HCT116 (cell line): ENCODE measurements around the gene PIN1. TPM values are rescaled to one million over a fixed set of nuclear protein-coding genes. Genes with fewer than 3 reads are reported as not detected.

Experiments
- ATAC-seq: fragments of 200-7000 bp; cut with Tn5 transposase; 2 replicates; pipeline ENCODE4 v1.9.1; 2020; ENCODE audit warnings: mild to moderate bottlenecking, moderate library complexity
- Bru-seq: library from RNA; stranded (reverse); fragments of 400-500 nt; gene quantifications from one replicate; lab custom pipeline; 2021; lab: Mats Ljungman, UMichigan
- BruChase-seq, 2 experiments: library from RNA; stranded (reverse); fragments of 400-500 nt; gene quantifications; one replicate each; lab custom pipeline; 2021; lab: Mats Ljungman, UMichigan
- BruUV-seq: library from RNA; stranded (reverse); fragments of 400-500 nt; replicated peaks from 2 replicates; lab custom pipeline; 2021; lab: Mats Ljungman, UMichigan
- CTCF ChIA-PET: fragments of 300-600 bp; sonication (Branson Sonifier 250); formaldehyde crosslinking; loops from one replicate; lab custom pipeline; 2021; ENCODE audit warnings: antibody characterized with exemption; lab: Charles Lee
- POLR2A ChIA-PET: fragments of 300-600, 350-600 bp; sonication (Branson Sonifier 250); formaldehyde crosslinking; loops from one replicate; lab custom pipeline; 2021; ENCODE audit warnings: antibody characterized with exemption; lab: Charles Lee
- RAD21 ChIA-PET, 2 experiments: fragments of 300-600 bp; sonication (Branson Sonifier 250); formaldehyde crosslinking; loops; one replicate each; lab custom pipeline; 2023; ENCODE audit warnings: low total read pairs in 2 of 2; ENCODE audit not compliant: uncharacterized antibody in 2 of 2, unreplicated experiment in 2 of 2, low non-redundant PET in 1 of 2; lab: Charles Lee
- DNase-seq: peaks from one replicate; pipeline ENCODE4 v3.0.0-alpha.2; 2010; ENCODE audit warnings: low read depth, low spot score
- H2AFZ ChIP-seq: fragments of 200-600 bp; shearing (Covaris generic), sonication (generic); 2 replicates; pipeline ENCODE4 v1.6.1; 2017; ENCODE audit warnings: low read depth, mixed run types, mixed read lengths, antibody characterized with exemption, low read length; ENCODE audit not compliant: poor library complexity, severe bottlenecking
- H3K27ac ChIP-seq: 2 replicates; pipeline ENCODE4 v1.5.1; 2012; ENCODE audit warnings: low read depth, low read length
- H3K27me3 ChIP-seq: fragments of 200-600 bp; sonication (generic); 2 replicates; pipeline ENCODE4 v1.6.1; 2016; ENCODE audit warnings: mixed run types, low read length, mixed read lengths; ENCODE audit not compliant: insufficient read depth
- H3K36me3 ChIP-seq, 2 experiments: fragments of 200-500 bp in 1 of 2; fragments of 200-600 bp in 1 of 2; sonication (Bioruptor generic) in 1 of 2; sonication (generic) in 1 of 2; 2 replicates each; pipeline versions ENCODE4 v1.5.1 to v1.6.1; 2014 to 2016; ENCODE audit warnings: low read length in 2 of 2, inconsistent platforms in 1 of 2, mixed read lengths in 1 of 2, mixed run types in 1 of 2; ENCODE audit not compliant: insufficient read depth in 2 of 2, control insufficient read depth in 1 of 2
- H3K4me1 ChIP-seq, 2 experiments: fragments of 200-600 bp in 1 of 2; sonication (generic) in 1 of 2; 2 replicates each; pipeline versions ENCODE4 v1.5.1 to v1.6.1; 2012 to 2017; ENCODE audit warnings: low read length in 2 of 2, inconsistent platforms in 1 of 2, mild to moderate bottlenecking in 1 of 2, mixed read lengths in 1 of 2, mixed run types in 1 of 2, moderate library complexity in 1 of 2; ENCODE audit not compliant: insufficient read depth in 2 of 2, control insufficient read depth in 1 of 2
- H3K4me2 ChIP-seq: fragments of 200-600 bp; sonication (generic); 2 replicates; pipeline ENCODE4 v1.6.1; 2017; ENCODE audit warnings: mixed run types, low read length, mixed read lengths
- H3K4me3 ChIP-seq, 2 experiments: fragments of 200-600 bp in 1 of 2; sonication (generic) in 1 of 2; replicated peaks in 1 of 2; 2 replicates each; pipeline ENCODE4 v1.5.1; 2011 to 2016; ENCODE audit warnings: low read length in 2 of 2, control low read depth in 1 of 2, low read depth in 1 of 2, mild to moderate bottlenecking in 1 of 2, mixed read lengths in 1 of 2, mixed run types in 1 of 2
- H3K79me2 ChIP-seq: fragments of 200-600 bp; sonication (generic); 2 replicates; pipeline ENCODE4 v1.6.1; 2017; ENCODE audit warnings: mild to moderate bottlenecking, mixed run types, low read length, moderate library complexity, mixed read lengths; ENCODE audit not compliant: insufficient read depth
- H3K9ac ChIP-seq: fragments of 200-600 bp; sonication (generic); 2 replicates; pipeline ENCODE4 v1.6.1; 2016; ENCODE audit warnings: low read length, mixed read lengths
- H3K9me2 ChIP-seq: fragments of 200-600 bp; sonication (generic), shearing (Covaris generic); 2 replicates; pipeline ENCODE4 v1.6.1; 2017; ENCODE audit warnings: mixed run types, mild to moderate bottlenecking, moderate library complexity; ENCODE audit not compliant: insufficient read depth
- H3K9me3 ChIP-seq, 2 experiments: fragments of 200-500 bp in 1 of 2; fragments of 200-600 bp in 1 of 2; sonication (Bioruptor generic) in 1 of 2; sonication (generic) in 1 of 2; 2 replicates each; pipeline ENCODE4 v1.6.1; 2014 to 2017; ENCODE audit warnings: low read length in 2 of 2, mixed read lengths in 2 of 2, inconsistent platforms in 1 of 2, low read depth in 1 of 2, mild to moderate bottlenecking in 1 of 2, mixed run types in 1 of 2, moderate library complexity in 1 of 2; ENCODE audit not compliant: control insufficient read depth in 1 of 2, insufficient read depth in 1 of 2
- H4K20me1 ChIP-seq: fragments of 200-600 bp; sonication (generic), shearing (Covaris generic); 2 replicates; pipeline ENCODE4 v1.6.1; 2017; ENCODE audit warnings: mixed run types, mild to moderate bottlenecking, moderate library complexity; ENCODE audit not compliant: insufficient read depth
- CBX3 ChIP-seq: IDR thresholded peaks from 2 replicates; pipeline ENCODE4 v1.6.1; 2012; ENCODE audit warnings: low read depth
- CTCF ChIP-seq, 3 experiments: fragments of 200-600 bp in 1 of 3; sonication (generic) in 1 of 3; IDR thresholded peaks in 2 of 3; conservative IDR thresholded peaks in 1 of 3; 2 replicates each; pipeline ENCODE4 v1.5.1; 2012 to 2017; ENCODE audit warnings: low read depth in 2 of 3, low read length in 2 of 3, antibody characterized with exemption in 1 of 3, borderline replicate concordance in 1 of 3, control low read depth in 1 of 3, mild to moderate bottlenecking in 1 of 3, mixed read lengths in 1 of 3, mixed run types in 1 of 3, moderate library complexity in 1 of 3; ENCODE audit not compliant: insufficient read depth in 1 of 3
- EGR1 ChIP-seq: IDR thresholded peaks from 2 replicates; pipeline ENCODE4 v1.6.1; 2012; ENCODE audit warnings: low read depth
- POLR2AphosphoS5 ChIP-seq: IDR thresholded peaks from 2 replicates; pipeline ENCODE4 v1.6.1; 2011; ENCODE audit warnings: mild to moderate bottlenecking, low read depth, low read length, moderate library complexity
- SIN3A ChIP-seq: IDR thresholded peaks from 2 replicates; pipeline ENCODE4 v1.6.1; 2012; ENCODE audit warnings: low read depth
- SP1 ChIP-seq: IDR thresholded peaks from 2 replicates; pipeline ENCODE4 v1.6.1; 2012; ENCODE audit warnings: low read depth
- YY1 ChIP-seq: IDR thresholded peaks from 2 replicates; pipeline ENCODE4 v1.6.1; 2011; ENCODE audit warnings: low read length, low read depth, moderate library complexity, mild to moderate bottlenecking; ENCODE audit not compliant: insufficient replicate concordance; ENCODE audit errors: extremely low read depth
- ZBTB33 ChIP-seq: IDR thresholded peaks from 2 replicates; pipeline ENCODE4 v1.6.1; 2011; ENCODE audit warnings: mild to moderate bottlenecking, low read length, moderate library complexity; ENCODE audit not compliant: insufficient replicate concordance; ENCODE audit errors: extremely low read depth
- ZFX ChIP-seq: fragments of 450-650 bp; IDR thresholded peaks from 2 replicates; pipeline ENCODE4 v1.6.1; 2017
- intact Hi-C: fragments of 100-400 bp; cut with micrococcal nuclease; formaldehyde crosslinking; loops from 2 replicates; pipeline ENCODE4 v1.10.0; 2022
- long read RNA-seq: library from polyadenylated mRNA; unstranded; transcript quantifications from one replicate; pipeline ENCODE4 v2.0.0, GENCODE V29; 2021; ENCODE audit not compliant: unreplicated experiment
- polyA plus RNA-seq: library from polyadenylated mRNA; unstranded; fragments of >200 nt; gene quantifications from 2 replicates; pipeline ENCODE4 v1.2.1, GENCODE V29; 2012; ENCODE audit warnings: missing spikeins
- total RNA-seq: library from RNA; stranded (reverse); gene quantifications from one replicate; pipeline ENCODE4 v1.2.1, GENCODE V29; 2021; ENCODE audit not compliant: unreplicated experiment

PIN1 gene
- 78.9 TPM for total RNA-seq
- 64.8 and 83.1 TPM in 2 replicates for polyA plus RNA-seq
- percentile 58 among the genes with signal in this experiment for Bru-seq, nascent RNA
- BruChase-seq, experiment 1, labeled RNA remaining after a 6-hour chase, result percentile 64 among the genes with signal in this experiment
- BruChase-seq, experiment 2, labeled RNA remaining after a 2-hour chase, result percentile 66 among the genes with signal in this experiment
- long read RNA-seq, full-length matches to known transcripts, result 107 of 147 reads
- long read RNA-seq, partial matches to known transcripts, result 1 of 147 reads
- long read RNA-seq, other reads (novel, unspliced or antisense), result 39 of 147 reads

GRCh38 chr19:9834726-9835506, at the start of gene PIN1:
TSS of gene PIN1 (plus strand) at chr19:9835318. CDS start at chr19:9835345, 27 bp downstream.
- H3K9ac ChIP-seq, result peak within 1 kb of the TSS; percentile 76
- ATAC-seq (peak; percentile 97), DNase-seq (peak; percentile 95)
- BruUV-seq, result no TSS peak
- no peak within 1 kb of the TSS for H2AFZ ChIP-seq
- H3K4me2 ChIP-seq, result peak within 1 kb of the TSS; percentile 97
- peaks cover 37% of the 10 kb centered on the region for H3K79me2 ChIP-seq
- peaks cover 11 to 12% of the 10 kb centered on the region in 2 experiments; a peak in 3 of 4 replicates for H3K36me3 ChIP-seq
- POLR2A ChIA-PET, result no interaction called here
- peak within 1 kb of the TSS; percentile 56; the same call in 1 of the 2 replicates for H3K27ac ChIP-seq
- RAD21 ChIA-PET, result no interaction called here
- H4K20me1 ChIP-seq, result peaks cover 3% of the 10 kb centered on the region; the same call in 1 of the 2 replicates
- H3K4me1 ChIP-seq, result peaks cover 4 to 18% of the 10 kb centered on the region in 2 experiments; a peak in 3 of 4 replicates
- H3K27me3 ChIP-seq, result no peaks in the 10 kb centered on the region
- H3K4me3 ChIP-seq, result peak within 1 kb of the TSS; percentile 94 to 96
- intact Hi-C loops, result loop anchor here (1.0 kb wide), 1 partner anchor 12 kb away; no protein-coding TSS in a partner anchor
- CTCF ChIA-PET, result interaction anchor here (1.3 kb wide), 1 partner anchor 213 kb away, joined by 4 read pairs; no protein-coding TSS in a partner anchor
- no peaks in the 10 kb centered on the region for H3K9me3 ChIP-seq
- no peaks in the 10 kb centered on the region for H3K9me2 ChIP-seq
- peak in 2 of 3 experiments; percentile 25 to 45; a peak in 3 of 6 replicates for TF ChIP-seq CTCF (IDR thresholded peaks at IDR 0.05 in 2 of 3, conservative IDR thresholded peaks at IDR 0.05 in 1 of 3; ENCODE audit: borderline replicate concordance in 1 of 3, insufficient read depth in 1 of 3, low read depth in 2 of 3, low read length in 2 of 3)
- TF ChIP-seq YY1, result peak; percentile 90
- no peak for TF ChIP-seq SIN3A
- no peak for TF ChIP-seq ZFX
- TF ChIP-seq ZBTB33, result no peak
- TF ChIP-seq POLR2AphosphoS5, result peak; percentile 72
- TF ChIP-seq EGR1, result peak; percentile 89
- no peak for TF ChIP-seq CBX3
- peak; percentile 99 for TF ChIP-seq SP1
